Endothelial cell of umbilical vein (primary cell): ENCODE measurements around the gene GAS1. TPM values are rescaled to one million over a fixed set of nuclear protein-coding genes. Genes with fewer than 3 reads are reported as not detected.

Source experiments
- BruUV-seq: library from RNA; stranded (reverse); fragments of 400-500 nt; replicated peaks from 2 replicates; lab custom pipeline; 2021; lab: Mats Ljungman, UMichigan
- CTCF ChIA-PET: fragments of 300-600, 350-600 bp; sonication (Branson Sonifier 250); formaldehyde crosslinking; loops from one replicate; lab custom pipeline; 2021; ENCODE audit warnings: antibody characterized with exemption, inconsistent platforms; lab: Charles Lee
- POLR2A ChIA-PET: fragments of 300-600, 350-600 bp; sonication (Branson Sonifier 250); formaldehyde crosslinking; loops from one replicate; lab custom pipeline; 2021; ENCODE audit warnings: antibody characterized with exemption, inconsistent platforms; lab: Charles Lee
- DNase-seq: peaks from one replicate; pipeline ENCODE4 v3.0.0-alpha.2; 2011; ENCODE audit warnings: low read depth, low spot score
- FAIRE-seq: peaks from 2 replicates; lab custom pipeline; 2011; peaks lifted over from hg19 to GRCh38; lab: Jason Lieb, UNC
- H2AFZ ChIP-seq: 2 replicates; pipeline ENCODE4 v1.6.0; 2012; ENCODE audit warnings: low read depth, low read length, control low read depth, inconsistent platforms
- H3K27ac ChIP-seq: 2 replicates; pipeline ENCODE4 v1.5.1; 2011; ENCODE audit warnings: low read depth, mild to moderate bottlenecking, control low read depth, low read length, moderate library complexity; ENCODE audit not compliant: insufficient read depth
- H3K27me3 ChIP-seq, 2 experiments: 2 replicates each; pipeline versions ENCODE4 v1.6.0 to v1.6.1; 2011; ENCODE audit warnings: low read length in 2 of 2, mixed read lengths in 1 of 2; ENCODE audit not compliant: control insufficient read depth in 2 of 2, insufficient read depth in 2 of 2
- H3K36me3 ChIP-seq, 2 experiments: 2 replicates in 1 of 2; 3 replicates in 1 of 2; pipeline ENCODE4 v1.5.1; 2011; ENCODE audit warnings: low read length in 2 of 2, mild to moderate bottlenecking in 1 of 2, moderate library complexity in 1 of 2; ENCODE audit not compliant: control insufficient read depth in 2 of 2, insufficient read depth in 2 of 2; ENCODE audit errors: extremely low read depth in 1 of 2
- H3K4me1 ChIP-seq: 3 replicates; pipeline ENCODE4 v1.5.1; 2011; ENCODE audit warnings: mild to moderate bottlenecking, low read length; ENCODE audit not compliant: control insufficient read depth, insufficient read depth; ENCODE audit errors: extremely low read depth
- H3K4me2 ChIP-seq: 2 replicates; pipeline ENCODE4 v1.6.1; 2011; ENCODE audit warnings: low read length, control low read depth, mixed read lengths; ENCODE audit not compliant: insufficient read depth
- H3K4me3 ChIP-seq, 3 experiments: fragments of 200-600 bp in 1 of 3; sonication (generic), shearing (Covaris generic) in 1 of 3; replicated peaks in 1 of 3; 2 replicates each; pipeline ENCODE4 v1.5.1; 2011 to 2016; ENCODE audit warnings: control low read depth in 3 of 3, low read length in 3 of 3, mild to moderate bottlenecking in 2 of 3, inconsistent platforms in 1 of 3, low read depth in 1 of 3, moderate library complexity in 1 of 3; ENCODE audit not compliant: insufficient read depth in 1 of 3
- H3K79me2 ChIP-seq: 2 replicates; pipeline ENCODE4 v1.6.0; 2012; ENCODE audit warnings: low read length, inconsistent platforms; ENCODE audit not compliant: control insufficient read depth, insufficient read depth
- H3K9ac ChIP-seq: replicated peaks from 2 replicates; pipeline ENCODE3; 2011; ENCODE audit warnings: low read length, control low read depth; ENCODE audit not compliant: insufficient read depth; ENCODE audit errors: extremely low read depth
- H3K9me1 ChIP-seq: replicated peaks from 3 replicates; pipeline ENCODE4 v1.6.0; 2011; ENCODE audit warnings: mild to moderate bottlenecking, low read length; ENCODE audit not compliant: control insufficient read depth, insufficient read depth; ENCODE audit errors: extremely low read depth
- H3K9me3 ChIP-seq: replicated peaks from 2 replicates; pipeline ENCODE4 v1.5.1; 2012; ENCODE audit warnings: low read length, inconsistent platforms; ENCODE audit not compliant: control insufficient read depth, insufficient read depth
- H4K20me1 ChIP-seq: replicated peaks from 2 replicates; pipeline ENCODE3; 2011; ENCODE audit warnings: mild to moderate bottlenecking, low read length; ENCODE audit not compliant: control insufficient read depth, insufficient read depth; ENCODE audit errors: extremely low read depth
- EZH2 ChIP-seq: IDR thresholded peaks from 2 replicates; pipeline ENCODE4 v1.6.1; 2012; ENCODE audit warnings: borderline replicate concordance, low read depth, mild to moderate bottlenecking, moderate library complexity, low read length, inconsistent platforms; ENCODE audit not compliant: severe bottlenecking
- GATA2 ChIP-seq: IDR thresholded peaks from 2 replicates; pipeline ENCODE4 v1.7.0; 2011; ENCODE audit warnings: low read depth, mild to moderate bottlenecking, moderate library complexity, mixed read lengths, low read length; ENCODE audit not compliant: insufficient read length, insufficient read depth
- JUN ChIP-seq: IDR thresholded peaks from 2 replicates; pipeline ENCODE4 v1.6.1; 2011; ENCODE audit warnings: borderline replicate concordance, low read depth; ENCODE audit not compliant: insufficient read length, insufficient read depth
- MAX ChIP-seq: IDR thresholded peaks from 2 replicates; pipeline ENCODE4 v1.6.1; 2011; ENCODE audit not compliant: insufficient read depth, insufficient read length
- MYC ChIP-seq: IDR thresholded peaks from one replicate; pipeline ENCODE4 v1.6.1; 2011; ENCODE audit warnings: mild to moderate bottlenecking, low read depth, low read length
- POLR2A ChIP-seq: IDR thresholded peaks from 2 replicates; pipeline ENCODE4 v1.6.1; 2012; ENCODE audit warnings: low read depth, mild to moderate bottlenecking, control low read depth, low read length
- POLR2AphosphoS5 ChIP-seq: IDR thresholded peaks from 2 replicates; pipeline ENCODE4 v1.6.1; 2012; ENCODE audit warnings: low read depth, mild to moderate bottlenecking, control low read depth, low read length, moderate library complexity; ENCODE audit not compliant: insufficient read depth
- dilution Hi-C: fragments of 300-500 bp; cut with MboI; formaldehyde crosslinking; loops from one replicate; pipeline ENCODE4 v1.15.0; 2019; ENCODE audit warnings: low sequenced_read_pairs; ENCODE audit not compliant: extremely low pct_ligation_motif_present
- intact Hi-C: fragments of 100-400 bp; cut with micrococcal nuclease; formaldehyde crosslinking; loops from one replicate; pipeline ENCODE4 v1.10.0; 2022
- polyA plus RNA-seq, 4 experiments: library from polyadenylated mRNA; depleted of rRNA in 3 of 4; stranded (reverse) in 3 of 4; unstranded in 1 of 4; fragments of >200 nt; gene quantifications; 2 replicates each; pipeline versions ENCODE4 v1.2.1 to v1.2.3, GENCODE V29; 2011 to 2012; ENCODE audit warnings: missing spikeins in 1 of 4
- total RNA-seq: library from RNA; stranded (reverse); gene quantifications from 2 replicates; pipeline ENCODE4 v1.2.3, GENCODE V29; 2021
- TF ChIP-seq, protein P1 (sequence below), 2 donors: IDR thresholded peaks; 1 replicate in 1 of 2; 2 replicates in 1 of 2; pipeline ENCODE4 v1.5.1; 2011; ENCODE audit warnings: low read length in 2 of 2, mild to moderate bottlenecking in 2 of 2, moderate library complexity in 2 of 2, control low read depth in 1 of 2, inconsistent platforms in 1 of 2, low read depth in 1 of 2; ENCODE audit not compliant: insufficient read depth in 1 of 2; ENCODE audit errors: extremely low read depth in 1 of 2

The GAS1 gene
- total and polyA plus RNA-seq, 2 donors (not counting 3 experiments of a cell fraction or from before 2014, with no cell fraction given) = 0.06 to 0.15 TPM

- H3K4me2 ChIP-seq = no peak overlapping the region
Measured at GRCh38 chr9:86909388-86909787, 37.9 kb downstream of the GAS1 start.

More at GRCh38 chr9:86909388-86909787, 37.9 kb downstream of the GAS1 start:
- intact Hi-C loops (no loop called here), dilution Hi-C loops (no loop called here)
- H3K9me3 ChIP-seq = no peaks in the 10 kb centered on the region
- H3K79me2 ChIP-seq = no peaks in the 10 kb centered on the region
- H2AFZ ChIP-seq = no peak overlapping the region
- no TSS peak for BruUV-seq
- no peak overlapping the region for H3K4me3 ChIP-seq
- POLR2A ChIA-PET = no interaction called here
- DNase-seq = no peak
- H3K27ac ChIP-seq = no peak overlapping the region
- FAIRE-seq = no peak
- H3K27me3 ChIP-seq = no peaks in the 10 kb centered on the region
- TF ChIP-seq MAX (no peak), GATA2 (no peak), JUN (no peak), MYC (no peak), POLR2A (no peak), POLR2AphosphoS5 (no peak), EZH2 (no peak)
- TF ChIP-seq, protein P1, sequence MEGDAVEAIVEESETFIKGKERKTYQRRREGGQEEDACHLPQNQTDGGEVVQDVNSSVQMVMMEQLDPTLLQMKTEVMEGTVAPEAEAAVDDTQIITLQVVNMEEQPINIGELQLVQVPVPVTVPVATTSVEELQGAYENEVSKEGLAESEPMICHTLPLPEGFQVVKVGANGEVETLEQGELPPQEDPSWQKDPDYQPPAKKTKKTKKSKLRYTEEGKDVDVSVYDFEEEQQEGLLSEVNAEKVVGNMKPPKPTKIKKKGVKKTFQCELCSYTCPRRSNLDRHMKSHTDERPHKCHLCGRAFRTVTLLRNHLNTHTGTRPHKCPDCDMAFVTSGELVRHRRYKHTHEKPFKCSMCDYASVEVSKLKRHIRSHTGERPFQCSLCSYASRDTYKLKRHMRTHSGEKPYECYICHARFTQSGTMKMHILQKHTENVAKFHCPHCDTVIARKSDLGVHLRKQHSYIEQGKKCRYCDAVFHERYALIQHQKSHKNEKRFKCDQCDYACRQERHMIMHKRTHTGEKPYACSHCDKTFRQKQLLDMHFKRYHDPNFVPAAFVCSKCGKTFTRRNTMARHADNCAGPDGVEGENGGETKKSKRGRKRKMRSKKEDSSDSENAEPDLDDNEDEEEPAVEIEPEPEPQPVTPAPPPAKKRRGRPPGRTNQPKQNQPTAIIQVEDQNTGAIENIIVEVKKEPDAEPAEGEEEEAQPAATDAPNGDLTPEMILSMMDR (IDR thresholded peaks at IDR 0.05; ENCODE audit: extremely low read depth in 1 of 2, insufficient read depth in 1 of 2, low read depth in 1 of 2, low read length in 2 of 2) = no peak
- CTCF ChIA-PET = no interaction called here
- no peaks in the 10 kb centered on the region for H3K36me3 ChIP-seq
- H3K4me1 ChIP-seq = no peaks in the 10 kb centered on the region
- no peak overlapping the region for H3K9ac ChIP-seq
- no peaks in the 10 kb centered on the region for H3K9me1 ChIP-seq
- no peaks in the 10 kb centered on the region for H4K20me1 ChIP-seq
